Measurements from ENCODE around the gene TOM1. TPM values are rescaled to one million over a fixed set of nuclear protein-coding genes. Genes with fewer than 3 reads are reported as not detected.

The TOM1 gene
- total and polyA plus RNA-seq, 2 of the 13 experiments (the other 11 are each of a cell fraction or from before 2014, with no cell fraction given) = 30.8 to 87.3 TPM

DNA sequence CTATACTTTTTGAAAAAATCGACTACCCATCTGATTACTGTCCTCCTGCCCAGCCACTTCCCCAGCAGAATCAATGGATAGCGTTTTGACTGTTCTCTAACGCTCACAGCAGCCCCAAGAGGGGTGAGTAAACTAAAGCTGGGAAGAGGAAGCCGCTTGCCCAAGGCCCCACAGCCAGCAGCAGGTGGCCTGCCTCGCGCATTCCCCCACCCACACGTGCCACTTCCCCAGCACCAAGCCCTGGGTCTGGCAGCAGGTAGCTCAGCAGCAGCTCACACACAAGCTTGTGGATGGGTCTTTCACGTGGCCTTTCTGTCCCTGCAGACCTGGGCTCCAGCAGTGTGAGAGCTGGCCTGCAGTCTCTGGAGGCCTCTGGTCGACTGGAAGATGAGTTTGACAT is 34.3 kb downstream of the TOM1 start:
- WGBS (ENCODE audit: low lambda C conversion rate) = 90% methylated on average over 7 of the region's 9 CpGs
- ATAC-seq (no peak), FAIRE-seq (no peak), DNase-seq (ENCODE audit: low spot score) (no peak)
- Histone ChIP-seq H3K27me3 (ENCODE audit: control insufficient read depth in 1 of 2, insufficient read depth in 2 of 2, low read length in 2 of 2) (no peaks in the 10 kb centered on the region), H3K79me2 (ENCODE audit: insufficient read depth, low read length) (no peaks in the 10 kb centered on the region), H2AFZ (ENCODE audit: low read length) (no peak overlapping the region), H3K4me3 (replicated peaks in 1 of 3; ENCODE audit: insufficient read depth in 1 of 3, low read depth in 2 of 3, low read length in 3 of 3) (no peak overlapping the region), H3K4me2 (ENCODE audit: low read depth, low read length) (no peak overlapping the region), H3K36me3 (replicated peaks in 1 of 2; ENCODE audit: control insufficient read depth in 1 of 2, insufficient read depth in 2 of 2, low read length in 2 of 2) (peaks cover 41 to 75% of the 10 kb centered on the region in 2 experiments), H3K4me1 (ENCODE audit: insufficient read depth, low read length) (peaks cover 30% of the 10 kb centered on the region), H3K9me3 (ENCODE audit: low read length) (no peaks in the 10 kb centered on the region), H4K20me1 (ENCODE audit: insufficient read depth, low read length) (no peaks in the 10 kb centered on the region), H3K27ac (ENCODE audit: extremely low read length, insufficient read depth, low read length) (no peak overlapping the region), H3K9ac (ENCODE audit: insufficient read depth, low read depth, low read length) (no peak overlapping the region)
- TF ChIP-seq NFRKB (IDR thresholded peaks at IDR 0.05) = no peak
- TF ChIP-seq AGO2 (optimal IDR thresholded peaks at IDR 0.05; ENCODE audit: low read depth, low read length) = peak; percentile 22
- TF ChIP-seq CC2D1A (CRISPR knock-in tag; IDR thresholded peaks at IDR 0.05) = no peak
- TF ChIP-seq KDM5A (IDR thresholded peaks at IDR 0.05; ENCODE audit: borderline replicate concordance, low read length) = no peak
- TF ChIP-seq TRAFD1 (CRISPR knock-in tag; IDR thresholded peaks at IDR 0.05; ENCODE audit: borderline replicate concordance) = no peak
- TF ChIP-seq, protein P1, sequence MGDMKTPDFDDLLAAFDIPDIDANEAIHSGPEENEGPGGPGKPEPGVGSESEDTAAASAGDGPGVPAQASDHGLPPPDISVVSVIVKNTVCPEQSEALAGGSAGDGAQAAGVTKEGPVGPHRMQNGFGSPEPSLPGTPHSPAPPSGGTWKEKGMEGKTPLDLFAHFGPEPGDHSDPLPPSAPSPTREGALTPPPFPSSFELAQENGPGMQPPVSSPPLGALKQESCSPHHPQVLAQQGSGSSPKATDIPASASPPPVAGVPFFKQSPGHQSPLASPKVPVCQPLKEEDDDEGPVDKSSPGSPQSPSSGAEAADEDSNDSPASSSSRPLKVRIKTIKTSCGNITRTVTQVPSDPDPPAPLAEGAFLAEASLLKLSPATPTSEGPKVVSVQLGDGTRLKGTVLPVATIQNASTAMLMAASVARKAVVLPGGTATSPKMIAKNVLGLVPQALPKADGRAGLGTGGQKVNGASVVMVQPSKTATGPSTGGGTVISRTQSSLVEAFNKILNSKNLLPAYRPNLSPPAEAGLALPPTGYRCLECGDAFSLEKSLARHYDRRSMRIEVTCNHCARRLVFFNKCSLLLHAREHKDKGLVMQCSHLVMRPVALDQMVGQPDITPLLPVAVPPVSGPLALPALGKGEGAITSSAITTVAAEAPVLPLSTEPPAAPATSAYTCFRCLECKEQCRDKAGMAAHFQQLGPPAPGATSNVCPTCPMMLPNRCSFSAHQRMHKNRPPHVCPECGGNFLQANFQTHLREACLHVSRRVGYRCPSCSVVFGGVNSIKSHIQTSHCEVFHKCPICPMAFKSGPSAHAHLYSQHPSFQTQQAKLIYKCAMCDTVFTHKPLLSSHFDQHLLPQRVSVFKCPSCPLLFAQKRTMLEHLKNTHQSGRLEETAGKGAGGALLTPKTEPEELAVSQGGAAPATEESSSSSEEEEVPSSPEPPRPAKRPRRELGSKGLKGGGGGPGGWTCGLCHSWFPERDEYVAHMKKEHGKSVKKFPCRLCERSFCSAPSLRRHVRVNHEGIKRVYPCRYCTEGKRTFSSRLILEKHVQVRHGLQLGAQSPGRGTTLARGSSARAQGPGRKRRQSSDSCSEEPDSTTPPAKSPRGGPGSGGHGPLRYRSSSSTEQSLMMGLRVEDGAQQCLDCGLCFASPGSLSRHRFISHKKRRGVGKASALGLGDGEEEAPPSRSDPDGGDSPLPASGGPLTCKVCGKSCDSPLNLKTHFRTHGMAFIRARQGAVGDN (CRISPR knock-in tag; IDR thresholded peaks at IDR 0.05) = 0 out of 2 replicates have a peak, but pooled peaks have one; percentile 18
- no TSS peak for BruUV-seq (replicated peaks)
- intact Hi-C loops (cut with micrococcal nuclease; ENCODE audit: unreplicated experiment) = no loop called here
- CTCF ChIA-PET (ENCODE audit: low intra/inter-chr PET ratio, low total read pairs) = no interaction called here
- POLR2A ChIA-PET = interaction anchor here (1.5 kb wide), 1 partner anchor 34 kb away, joined by 3 read pairs; the partner anchor contains the start of gene TOM1
- in situ Hi-C loops (cut with HindIII; ENCODE audit: extremely low pct_ligation_motif_present, low pct_unique_long_range_greater_than_20kb) = no loop called here
